PC-9 (cell line): ENCODE results near the gene ARPC1A.

Experiments used
- EZH2 ChIP-seq: fragments of 200-600 bp; sonication (generic); IDR thresholded peaks from 2 replicates; pipeline ENCODE4 v1.8.0; 2017; ENCODE audit warnings: antibody characterized with exemption, low read depth
- TF ChIP-seq, protein P1 (sequence below): fragments of 200-600 bp; sonication (generic); conservative IDR thresholded peaks from 2 replicates; pipeline ENCODE4 v1.6.1; 2017; ENCODE audit warnings: mixed run types, antibody characterized with exemption, mild to moderate bottlenecking, moderate library complexity

DNA sequence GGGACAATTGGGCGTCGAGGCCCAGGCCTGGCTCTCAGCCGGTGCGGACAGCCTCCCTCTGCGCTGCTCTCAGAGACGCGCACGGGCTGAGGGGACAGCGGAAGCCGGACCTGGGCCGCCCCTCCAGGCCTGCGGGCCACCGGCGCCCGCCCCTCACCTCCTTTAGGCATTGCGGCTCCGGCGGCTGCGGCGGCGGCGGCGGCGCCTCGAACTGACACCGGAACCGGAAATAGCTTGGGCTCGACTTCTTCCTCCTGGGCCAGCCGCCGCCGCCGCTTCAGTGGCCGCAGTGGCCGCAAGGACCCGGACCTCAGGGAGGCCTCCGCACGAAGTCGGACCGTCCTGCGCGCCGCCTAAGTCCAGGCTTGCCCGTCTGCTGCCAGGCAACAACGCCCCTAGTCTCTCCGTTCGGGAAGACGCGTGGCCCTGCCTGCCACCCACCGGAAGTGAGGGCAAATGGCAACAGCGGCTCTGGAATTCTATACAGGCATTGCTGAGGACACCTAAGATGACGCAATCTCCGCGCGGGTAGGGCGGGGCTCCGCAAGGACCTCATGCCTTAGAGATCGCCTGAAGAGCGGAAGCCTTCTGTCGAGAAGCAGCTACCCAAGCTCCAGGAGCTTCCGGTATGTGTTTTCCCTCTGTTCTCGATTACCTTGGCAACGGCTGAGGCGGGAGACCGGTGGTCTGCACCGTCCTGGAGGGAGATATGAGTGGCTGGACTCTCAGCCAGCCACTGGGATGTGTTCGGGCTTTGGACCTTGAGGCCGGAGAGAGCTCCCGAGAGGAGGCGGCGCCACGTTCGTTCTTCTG lies 82.9 kb downstream of the ARPC1A start, which contains the start of the genes BUD31 and PDAP1:
- TF ChIP-seq, protein P1, sequence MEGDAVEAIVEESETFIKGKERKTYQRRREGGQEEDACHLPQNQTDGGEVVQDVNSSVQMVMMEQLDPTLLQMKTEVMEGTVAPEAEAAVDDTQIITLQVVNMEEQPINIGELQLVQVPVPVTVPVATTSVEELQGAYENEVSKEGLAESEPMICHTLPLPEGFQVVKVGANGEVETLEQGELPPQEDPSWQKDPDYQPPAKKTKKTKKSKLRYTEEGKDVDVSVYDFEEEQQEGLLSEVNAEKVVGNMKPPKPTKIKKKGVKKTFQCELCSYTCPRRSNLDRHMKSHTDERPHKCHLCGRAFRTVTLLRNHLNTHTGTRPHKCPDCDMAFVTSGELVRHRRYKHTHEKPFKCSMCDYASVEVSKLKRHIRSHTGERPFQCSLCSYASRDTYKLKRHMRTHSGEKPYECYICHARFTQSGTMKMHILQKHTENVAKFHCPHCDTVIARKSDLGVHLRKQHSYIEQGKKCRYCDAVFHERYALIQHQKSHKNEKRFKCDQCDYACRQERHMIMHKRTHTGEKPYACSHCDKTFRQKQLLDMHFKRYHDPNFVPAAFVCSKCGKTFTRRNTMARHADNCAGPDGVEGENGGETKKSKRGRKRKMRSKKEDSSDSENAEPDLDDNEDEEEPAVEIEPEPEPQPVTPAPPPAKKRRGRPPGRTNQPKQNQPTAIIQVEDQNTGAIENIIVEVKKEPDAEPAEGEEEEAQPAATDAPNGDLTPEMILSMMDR = no peak
- no peak for TF ChIP-seq EZH2
